ENCODE results near the gene NYNRIN.
"Not testable (repeated sequence)": the region's sequence is repeated elsewhere in the genome, so short reads cannot be mapped to it uniquely, and the experiment has no call there.

NYNRIN gene

DNA sequence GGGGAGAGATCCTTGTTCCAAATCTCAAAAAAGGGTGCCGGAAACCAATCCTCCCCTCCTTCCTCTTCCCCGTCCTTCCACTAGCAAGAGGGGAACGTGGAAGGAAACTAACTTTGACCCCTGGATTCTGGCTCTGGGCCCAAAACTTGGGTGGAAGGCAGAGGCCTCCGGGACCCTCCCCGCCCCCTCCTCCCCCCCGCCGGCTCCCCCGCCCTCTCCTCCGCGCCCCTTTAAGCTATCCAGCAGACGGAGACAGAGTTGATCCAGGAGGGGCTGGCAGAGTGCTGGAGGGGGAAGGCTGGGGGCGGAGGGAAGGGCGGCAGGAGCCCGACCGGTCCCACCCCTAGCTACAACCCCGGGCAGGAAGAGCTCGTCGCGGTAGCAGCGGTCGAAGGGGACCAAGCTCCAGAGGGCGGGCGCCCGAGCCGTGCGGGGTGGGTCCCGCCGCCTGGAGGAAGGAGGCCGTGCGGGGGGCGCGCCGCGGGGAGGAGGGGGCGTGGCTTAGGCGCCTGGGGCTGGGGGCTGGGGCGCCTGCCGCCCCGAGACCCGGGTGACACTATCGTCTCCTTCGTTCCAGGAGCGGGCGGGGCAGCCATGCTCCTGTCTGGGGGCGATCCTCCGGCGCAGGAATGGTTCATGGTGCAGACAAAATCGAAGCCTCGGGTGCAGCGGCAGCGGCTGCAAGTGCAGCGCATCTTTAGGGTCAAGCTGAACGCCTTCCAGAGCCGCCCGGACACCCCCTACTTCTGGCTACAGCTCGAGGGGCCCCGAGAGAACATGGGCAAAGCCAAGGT is at the start of gene NYNRIN:
Gene NYNRIN (plus strand): TSS at position 351 of the 794 bp plus-strand sequence. CDS start 244 bp downstream, at position 595.
- DNase-seq = peak; percentile 10

DNA sequence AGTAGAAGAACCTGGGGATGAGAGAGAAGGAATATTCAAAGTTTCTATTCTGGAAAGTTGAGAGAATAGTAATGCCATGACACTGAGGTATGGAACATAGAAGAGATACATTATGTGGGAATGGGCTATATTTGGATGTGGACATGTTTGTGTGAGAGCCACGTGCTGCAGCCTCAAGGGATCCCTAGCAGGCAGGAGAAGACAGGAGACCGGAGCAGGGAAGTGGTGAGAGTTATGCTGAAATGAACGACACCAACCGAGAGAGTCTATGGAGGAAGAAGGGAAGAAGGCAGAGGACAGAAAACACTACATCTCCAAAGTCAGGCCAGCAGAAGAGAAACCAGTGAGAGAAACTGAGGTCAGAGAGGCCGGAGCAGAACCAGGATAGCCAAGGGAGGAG is 49.1 kb upstream of the NYNRIN start:
- DNase-seq = no peak

DNA sequence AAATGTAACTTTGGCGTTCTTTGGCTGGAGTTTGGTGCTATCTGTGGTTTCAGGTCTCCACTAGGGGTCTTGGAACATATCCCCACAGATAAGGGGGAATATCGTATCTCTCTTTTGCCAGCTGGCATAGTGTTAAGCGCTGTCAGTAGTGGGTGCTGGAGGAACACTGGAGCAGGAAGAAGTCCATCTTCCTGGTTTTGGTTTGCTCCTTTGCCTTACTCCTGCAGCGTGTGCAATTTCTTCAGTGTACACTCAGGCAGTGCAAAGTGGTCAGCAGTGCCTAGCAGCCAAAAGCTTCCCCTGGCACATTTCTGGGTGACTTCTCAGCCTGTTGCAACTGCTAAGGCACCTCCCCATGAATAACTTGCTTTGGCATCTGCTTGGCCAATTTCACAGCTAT is 47.3 kb upstream of the NYNRIN start:
- DNase-seq = peak; percentile 46

DNA sequence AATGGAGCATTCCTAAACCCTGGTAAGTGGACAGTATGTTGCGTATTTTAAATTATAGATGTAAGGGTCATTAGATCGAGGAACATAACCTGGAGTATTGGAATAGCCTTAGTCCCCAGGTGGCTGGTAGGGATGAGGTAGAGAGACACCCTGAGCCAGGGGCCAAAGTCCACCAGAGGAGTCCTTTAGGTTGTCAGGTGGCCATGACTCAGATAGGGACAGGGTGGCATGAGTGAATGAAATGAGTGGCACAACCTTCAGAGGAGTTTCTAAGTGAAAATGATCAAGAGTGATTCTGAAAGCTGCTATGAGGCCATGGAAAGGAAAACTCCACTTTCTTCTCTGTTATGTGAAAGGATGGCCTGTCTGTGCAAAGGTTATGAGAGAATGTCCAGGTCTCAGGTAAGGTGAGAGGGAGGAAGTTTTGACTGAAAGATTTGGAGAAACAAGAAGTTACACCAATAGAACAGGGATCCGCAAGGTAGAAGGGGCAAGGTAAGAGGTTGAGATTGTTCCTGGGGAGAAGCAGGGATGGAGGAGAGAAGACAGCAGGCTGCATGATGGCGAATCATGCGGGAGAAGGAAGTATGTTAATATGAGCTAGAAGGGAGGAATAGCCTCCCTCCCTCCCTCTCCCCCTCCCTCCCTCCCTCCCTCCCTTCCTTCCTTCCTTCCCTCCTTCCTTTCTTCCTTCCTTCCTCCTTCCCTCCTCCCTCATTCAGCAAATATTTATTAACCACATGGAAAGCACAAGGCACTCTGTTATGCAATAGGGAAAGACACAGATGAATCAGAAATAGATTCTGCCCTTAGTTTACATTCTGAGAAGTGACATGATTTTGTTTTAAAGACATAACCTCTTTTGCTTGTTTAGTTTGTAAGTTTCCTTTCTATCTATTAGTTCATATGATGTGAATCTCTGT is 45.0 kb upstream of the NYNRIN start:
- no peak for DNase-seq

GRCh38 chr14:24354482-24354825 is 44.3 kb upstream of the NYNRIN start:
- not testable (repeated sequence) for DNase-seq

DNA sequence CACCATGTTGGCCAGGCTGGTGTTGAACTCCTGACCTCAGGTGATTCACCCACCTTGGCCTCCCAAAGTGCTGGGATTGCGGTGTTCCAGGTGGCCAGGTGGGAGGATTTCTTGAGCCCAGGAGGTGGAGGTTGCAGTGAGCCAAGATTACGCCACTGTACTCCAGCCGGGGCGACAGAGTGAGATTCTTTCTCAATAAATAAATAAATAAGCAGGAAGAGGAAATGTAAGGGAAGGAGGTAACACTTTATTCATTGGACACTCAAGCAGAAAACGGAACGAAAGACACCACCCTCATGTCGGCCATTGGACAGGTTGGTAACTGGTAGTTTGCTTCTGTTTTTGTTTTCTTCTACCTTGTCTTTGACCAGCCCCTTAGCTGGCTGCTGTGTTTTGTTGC is 43.8 kb upstream of the NYNRIN start:
- DNase-seq = no peak

- no peak for DNase-seq
These were observed 42.6 kb upstream of the NYNRIN start for GRCh38 chr14:24356208-24356607.

DNA sequence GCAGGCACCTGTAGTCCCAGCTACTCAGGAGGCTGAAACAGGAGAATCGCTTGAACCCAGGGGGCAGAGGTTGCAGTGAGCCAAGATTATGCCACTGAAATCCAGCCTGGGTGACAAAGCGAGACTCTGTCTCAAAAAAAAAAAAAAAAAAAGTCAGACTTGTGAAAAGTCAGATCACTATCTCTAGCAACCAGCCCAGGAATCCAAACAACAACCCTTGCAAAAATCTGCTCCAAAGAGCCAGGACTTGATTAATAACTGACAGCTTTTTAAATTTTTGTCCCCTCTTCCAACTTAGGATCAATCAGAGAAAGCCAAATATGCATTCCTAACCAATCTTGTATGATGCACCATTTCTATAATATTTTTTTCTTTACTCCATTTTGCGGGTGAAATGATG is 38.5 kb upstream of the NYNRIN start:
- DNase-seq = no peak

DNA sequence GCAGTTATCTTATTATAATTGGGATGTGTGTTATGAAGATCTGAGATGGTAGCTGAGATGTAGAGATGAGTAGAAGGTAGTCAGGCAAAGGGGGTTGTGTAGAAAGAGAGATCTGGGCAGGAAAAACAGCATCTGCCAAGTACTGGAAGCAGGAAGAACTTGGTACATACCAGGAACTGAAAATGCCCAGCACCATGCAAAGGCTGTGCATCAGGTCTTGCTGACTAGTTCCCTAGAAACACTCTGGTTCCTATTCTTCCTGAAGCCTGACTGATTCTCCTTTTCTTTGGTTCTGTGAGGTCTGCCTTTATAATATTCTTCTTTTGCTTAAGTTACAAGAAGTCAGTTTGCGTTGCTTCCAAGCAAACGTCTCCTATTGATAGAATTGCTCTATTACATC is 37.5 kb upstream of the NYNRIN start:
- DNase-seq = no peak

DNA sequence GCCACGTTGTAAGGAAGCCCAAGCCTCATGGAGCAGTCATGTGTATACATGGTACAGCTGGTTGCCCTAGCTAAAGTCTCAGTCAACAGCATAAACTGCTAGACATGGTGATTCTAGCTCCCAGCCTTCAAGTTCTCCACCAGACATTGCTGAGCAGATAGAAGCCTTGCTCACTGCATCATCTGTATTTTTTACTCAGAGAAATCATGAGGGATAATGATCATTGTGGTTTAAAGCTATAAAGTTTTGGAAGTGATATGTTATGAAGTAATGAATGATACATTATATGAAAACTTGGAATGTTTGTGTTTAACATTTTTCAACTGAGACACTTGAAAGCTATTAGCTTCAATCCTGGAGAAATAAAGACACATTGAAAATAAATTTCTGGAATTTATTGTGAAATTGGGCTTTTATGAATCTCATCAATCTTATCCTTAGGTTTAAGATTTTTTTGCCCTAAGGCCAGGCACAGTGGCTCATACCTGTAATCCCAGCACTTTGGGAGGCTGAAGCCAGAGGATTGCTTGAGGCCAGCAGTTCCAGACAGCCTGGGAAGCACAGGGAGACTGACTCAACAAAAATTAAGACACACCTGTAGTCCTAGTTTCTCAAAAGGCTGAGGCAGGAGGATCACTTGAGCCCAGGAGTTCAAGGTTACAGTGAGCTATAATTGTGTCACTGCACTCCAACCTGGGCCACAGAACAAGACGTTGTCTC is 36.4 kb upstream of the NYNRIN start:
- DNase-seq = no peak

GRCh38 chr14:24363401-24363800 is 35.4 kb upstream of the NYNRIN start:
- no peak for DNase-seq

DNA sequence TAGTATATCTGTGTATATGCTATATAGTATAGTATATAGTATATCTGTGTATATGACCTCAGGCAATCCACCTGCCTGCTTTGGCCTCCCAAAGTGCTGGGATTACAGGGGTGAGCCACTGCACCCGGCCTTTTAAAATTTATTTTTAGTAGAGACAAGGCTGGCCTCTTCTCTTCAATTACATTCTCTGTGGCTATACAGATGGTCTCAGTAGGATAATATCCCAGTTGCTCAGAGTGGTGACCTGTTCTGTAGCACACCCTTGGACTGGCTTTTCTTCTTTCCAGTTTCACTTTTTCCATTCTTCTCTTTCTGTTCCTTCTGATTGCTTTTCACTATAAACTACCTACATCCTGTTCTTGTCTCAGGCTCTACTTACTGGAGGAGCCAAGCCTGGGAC is 34.0 kb upstream of the NYNRIN start:
- no peak for DNase-seq

DNA sequence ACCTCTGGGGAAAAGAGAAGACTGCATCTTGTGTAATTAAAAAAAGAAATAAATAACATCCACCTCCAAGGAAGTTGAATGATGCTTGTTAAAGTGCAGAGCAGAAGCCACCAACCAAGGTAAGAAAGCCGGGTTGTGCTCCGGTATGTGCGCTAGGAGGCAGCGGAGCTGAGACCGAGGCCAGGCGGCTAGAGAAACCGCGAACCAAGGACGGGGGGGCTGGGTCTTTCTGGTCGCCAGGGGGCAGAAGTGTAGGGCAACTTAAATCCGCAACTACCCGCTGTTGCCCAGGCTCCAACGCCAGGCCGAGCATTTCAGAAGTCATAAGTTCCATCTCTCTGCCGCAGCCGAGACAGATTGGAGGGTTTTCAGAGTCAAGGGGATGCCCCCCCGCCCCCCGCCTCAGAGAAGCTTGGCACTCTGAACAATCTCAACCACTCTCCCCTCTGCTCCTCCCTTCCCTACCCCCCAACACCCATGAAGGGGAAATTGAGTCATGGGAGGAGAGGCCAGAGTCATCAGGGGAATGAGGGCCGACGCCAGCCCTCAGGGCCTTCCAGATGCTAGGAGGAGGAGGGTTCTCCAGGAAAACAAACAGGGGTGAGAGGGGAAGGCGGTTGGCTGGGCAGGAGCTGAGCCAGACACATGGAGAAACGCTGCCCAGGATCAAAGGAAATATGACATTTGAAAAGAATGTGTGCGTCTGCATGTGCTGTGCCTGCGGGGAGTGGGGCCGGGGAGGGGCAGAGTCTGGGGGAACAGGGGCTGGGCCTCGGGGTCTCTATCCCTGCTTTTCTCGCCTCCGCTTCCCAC is 33.0 kb upstream of the NYNRIN start:
- DNase-seq = peak; percentile 86

GRCh38 chr14:24366413-24366720 is 32.4 kb upstream of the NYNRIN start:
- DNase-seq = no peak

DNA sequence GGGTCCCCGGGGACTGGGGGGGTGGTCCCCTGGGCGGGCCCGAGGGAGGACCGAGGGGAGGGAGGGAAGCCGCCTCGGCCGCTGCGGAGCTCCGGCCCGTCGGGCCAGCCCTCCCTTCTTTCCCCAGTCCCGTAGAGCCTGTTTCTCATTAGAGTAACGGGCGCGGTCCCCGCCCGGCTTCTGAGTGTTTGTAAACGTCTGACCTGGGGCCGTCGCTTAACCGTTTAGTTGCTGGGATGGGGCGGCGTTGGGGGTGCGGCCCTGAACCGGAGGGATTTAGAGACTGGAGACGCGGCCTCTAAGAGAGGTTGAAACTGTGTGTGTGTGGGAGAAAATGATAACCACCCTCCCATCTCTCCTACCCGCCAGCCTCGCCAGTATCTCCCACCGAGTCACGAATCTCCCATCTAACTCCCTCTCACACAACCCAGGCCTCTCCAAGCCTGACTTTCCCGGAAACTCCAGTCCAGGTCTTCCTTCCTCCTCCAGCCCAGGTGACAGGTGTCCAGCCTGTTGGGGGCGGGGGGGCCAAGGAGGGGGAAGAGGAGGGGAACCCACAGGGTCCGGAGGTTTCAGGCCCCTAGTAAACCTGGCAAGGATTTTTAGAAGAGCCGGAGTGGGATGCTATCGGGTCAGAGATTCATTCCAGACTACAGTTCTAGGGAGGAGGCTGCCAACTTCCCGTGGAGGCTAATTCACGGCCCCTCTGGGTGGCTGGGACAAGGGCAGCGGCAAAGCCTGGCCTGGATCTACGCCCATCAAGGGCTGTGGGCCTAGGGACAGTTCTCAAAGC is 31.9 kb upstream of the NYNRIN start:
- peak; percentile 98 for DNase-seq

DNA sequence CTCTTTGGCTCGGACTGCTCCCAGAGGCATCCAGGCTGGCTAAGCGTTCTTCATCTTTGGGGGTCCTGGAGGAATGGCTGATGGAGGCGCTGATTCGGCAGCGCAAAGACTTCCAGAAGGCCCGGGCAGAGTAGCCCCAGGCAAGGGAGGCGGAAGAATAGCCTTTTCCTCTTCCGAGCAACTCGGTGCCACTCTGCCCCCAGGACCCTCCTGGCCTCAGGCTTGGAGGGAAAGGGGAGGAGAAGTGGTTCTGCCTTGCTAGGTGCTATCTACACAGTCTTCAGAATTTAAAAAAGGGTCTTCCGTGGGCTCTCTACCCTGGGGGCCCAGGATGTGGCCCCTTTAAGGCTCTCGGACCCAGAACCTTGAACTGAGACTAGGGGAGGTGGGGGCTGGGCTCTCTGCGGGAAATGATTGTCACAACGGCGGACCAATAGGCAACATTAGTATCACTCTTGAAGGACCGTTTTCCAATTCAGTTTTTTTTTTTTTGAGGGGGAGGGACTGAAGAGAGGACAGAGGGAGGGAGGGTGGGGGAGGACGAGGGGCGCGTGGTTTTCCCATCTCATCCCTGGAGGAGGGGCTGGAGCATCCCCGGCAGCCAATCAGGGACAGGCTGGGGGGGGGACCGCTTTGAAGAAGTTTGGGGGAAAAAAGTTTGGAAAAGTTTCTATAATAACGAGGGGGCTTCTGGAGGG is 31.1 kb upstream of the NYNRIN start, which contains the start of gene NFATC4:
Gene NFATC4 (plus strand): TSS at position 671 of the 698 bp plus-strand sequence. CDS start 157 bp downstream, outside the sequence.
- peak; percentile 94 for DNase-seq

DNA sequence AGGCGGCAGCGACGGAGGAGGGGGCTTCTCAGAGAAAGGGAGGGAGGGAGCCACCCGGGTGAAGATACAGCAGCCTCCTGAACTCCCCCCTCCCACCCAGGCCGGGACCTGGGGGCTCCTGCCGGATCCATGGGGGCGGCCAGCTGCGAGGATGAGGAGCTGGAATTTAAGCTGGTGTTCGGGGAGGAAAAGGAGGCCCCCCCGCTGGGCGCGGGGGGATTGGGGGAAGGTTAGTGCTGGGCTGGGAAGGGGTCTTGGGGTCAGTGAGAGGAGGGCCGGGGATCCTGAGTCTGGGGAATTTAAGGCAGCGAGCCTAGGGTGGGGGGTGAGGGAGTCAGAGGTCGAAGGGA is 30.6 kb upstream of the NYNRIN start:
- peak; percentile 45 for DNase-seq

- peak; percentile 81 for DNase-seq
These were observed 30.1 kb upstream of the NYNRIN start for GRCh38 chr14:24368562-24369252.

- DNase-seq = no peak
These were observed 29.3 kb upstream of the NYNRIN start for GRCh38 chr14:24369463-24369862.

DNA sequence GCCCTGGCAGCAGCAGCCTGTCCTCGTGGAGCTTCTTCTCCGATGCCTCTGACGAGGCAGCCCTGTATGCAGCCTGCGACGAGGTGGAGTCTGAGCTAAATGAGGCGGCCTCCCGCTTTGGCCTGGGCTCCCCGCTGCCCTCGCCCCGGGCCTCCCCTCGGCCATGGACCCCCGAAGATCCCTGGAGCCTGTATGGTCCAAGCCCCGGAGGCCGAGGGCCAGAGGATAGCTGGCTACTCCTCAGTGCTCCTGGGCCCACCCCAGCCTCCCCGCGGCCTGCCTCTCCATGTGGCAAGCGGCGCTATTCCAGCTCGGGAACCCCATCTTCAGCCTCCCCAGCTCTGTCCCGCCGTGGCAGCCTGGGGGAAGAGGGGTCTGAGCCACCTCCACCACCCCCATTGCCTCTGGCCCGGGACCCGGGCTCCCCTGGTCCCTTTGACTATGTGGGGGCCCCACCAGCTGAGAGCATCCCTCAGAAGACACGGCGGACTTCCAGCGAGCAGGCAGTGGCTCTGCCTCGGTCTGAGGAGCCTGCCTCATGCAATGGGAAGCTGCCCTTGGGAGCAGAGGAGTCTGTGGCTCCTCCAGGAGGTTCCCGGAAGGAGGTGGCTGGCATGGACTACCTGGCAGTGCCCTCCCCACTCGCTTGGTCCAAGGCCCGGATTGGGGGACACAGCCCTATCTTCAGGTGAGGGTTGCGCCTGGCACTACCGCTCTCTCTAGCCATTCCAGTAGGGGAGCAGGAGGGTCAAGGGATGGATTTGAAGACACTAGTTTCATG is 28.7 kb upstream of the NYNRIN start:
- no peak for DNase-seq
